Thoracic aorta (tissue), 2 donors: ENCODE results near the gene KCNMB4. TPM values are rescaled to one million over a fixed set of nuclear protein-coding genes. Genes with fewer than 3 reads are reported as not detected.

Experiments
- ATAC-seq: fragments of 150-250 bp; one replicate; pipeline ENCODE4 v1.8.0; 2017; ENCODE audit warnings: low read depth; ENCODE audit not compliant: insufficient number of reproducible peaks, low FRiP score
- DNase-seq: peaks from one replicate; pipeline ENCODE4 v3.0.0-alpha.2; 2020; ENCODE audit warnings: low spot score
- H3K27ac ChIP-seq, 2 donors: fragments of 200-600 bp; sonication (generic); 1 replicate in 1 of 2; 2 replicates in 1 of 2; pipeline ENCODE4 v1.5.1; 2016; ENCODE audit warnings: mild to moderate bottlenecking in 2 of 2, moderate library complexity in 2 of 2
- H3K27me3 ChIP-seq: fragments of 200-600 bp; sonication (generic); replicated peaks from 2 replicates; pipeline ENCODE4 v1.6.0; 2016; ENCODE audit warnings: mild to moderate bottlenecking; ENCODE audit not compliant: insufficient read depth
- H3K36me3 ChIP-seq: fragments of 200-600 bp; sonication (generic); one replicate; pipeline ENCODE4 v1.5.1; 2016
- H3K4me1 ChIP-seq, 2 donors: fragments of 200-600 bp; sonication (generic); 1 replicate in 1 of 2; 2 replicates in 1 of 2; pipeline versions ENCODE4 v1.5.1 to v1.6.0; 2016; ENCODE audit warnings: low read depth in 2 of 2, mild to moderate bottlenecking in 1 of 2; ENCODE audit not compliant: control insufficient read depth in 1 of 2
- H3K4me3 ChIP-seq: fragments of 200-600 bp; sonication (generic); 2 replicates; pipeline ENCODE4 v1.5.1; 2016; ENCODE audit warnings: mild to moderate bottlenecking
- H3K9me3 ChIP-seq: fragments of 200-600 bp; sonication (generic); 2 replicates; pipeline ENCODE4 v1.5.1; 2016
- CTCF ChIP-seq: fragments of 200-600 bp; sonication (generic); IDR thresholded peaks from one replicate; pipeline ENCODE4 v1.5.1; 2019; ENCODE audit warnings: antibody characterized with exemption
- total RNA-seq, 2 donors: library from RNA; depleted of rRNA; stranded (reverse); fragments of >200 nt; gene quantifications; one replicate each; pipeline versions ENCODE4 v1.1.0 to v1.2.3, GENCODE V29; 2016

Gene KCNMB4
- total RNA-seq, 2 donors from 2014 or later, result 1.6 to 1.9 TPM

GRCh38 chr12:70329728-70330127, 36.4 kb upstream of the KCNMB4 start:
- no peaks in the 10 kb centered on the region for H3K27me3 ChIP-seq
- TF ChIP-seq CTCF, result no peak
- no peaks in the 10 kb centered on the region for H3K36me3 ChIP-seq
- no peak for ATAC-seq
- H3K4me3 ChIP-seq, result no peak overlapping the region
- H3K4me1 ChIP-seq, result no peaks in the 10 kb centered on the region
- H3K9me3 ChIP-seq, result no peaks in the 10 kb centered on the region
- no peak for DNase-seq
- no peak overlapping the region for H3K27ac ChIP-seq

- no peak overlapping the region for H3K4me3 ChIP-seq
- TF ChIP-seq CTCF, result no peak
- H3K27me3 ChIP-seq, result no peaks in the 10 kb centered on the region
- DNase-seq (no peak), ATAC-seq (no peak)
- no peaks in the 10 kb centered on the region for H3K36me3 ChIP-seq
- no peak overlapping the region for H3K27ac ChIP-seq
- H3K4me1 ChIP-seq, result no peaks in the 10 kb centered on the region
- H3K9me3 ChIP-seq, result no peaks in the 10 kb centered on the region
Measured at GRCh38 chr12:70330158-70330557, 35.9 kb upstream of the KCNMB4 start.

- H3K27ac ChIP-seq, result no peak overlapping the region
- DNase-seq, result no peak
- no peak for ATAC-seq
- TF ChIP-seq CTCF, result no peak
- H3K9me3 ChIP-seq, result no peaks in the 10 kb centered on the region
- no peak overlapping the region for H3K4me3 ChIP-seq
- no peaks in the 10 kb centered on the region for H3K27me3 ChIP-seq
- no peaks in the 10 kb centered on the region for H3K4me1 ChIP-seq
- no peaks in the 10 kb centered on the region for H3K36me3 ChIP-seq
Measured at GRCh38 chr12:70332236-70332635, 33.9 kb upstream of the KCNMB4 start.

- Histone ChIP-seq H3K27me3 (no peaks in the 10 kb centered on the region), H3K4me1 (no peaks in the 10 kb centered on the region), H3K9me3 (no peaks in the 10 kb centered on the region), H3K27ac (no peak overlapping the region), H3K4me3 (no peak overlapping the region), H3K36me3 (peaks cover 14% of the 10 kb centered on the region)
- no peak for TF ChIP-seq CTCF
- DNase-seq, result no peak
- no peak for ATAC-seq
Measured at GRCh38 chr12:70334742-70335141, 31.3 kb upstream of the KCNMB4 start.

GRCh38 chr12:70338531-70338930, 27.6 kb upstream of the KCNMB4 start:
- peaks cover 22% of the 10 kb centered on the region for H3K36me3 ChIP-seq
- no peaks in the 10 kb centered on the region for H3K4me1 ChIP-seq
- no peak for ATAC-seq
- no peaks in the 10 kb centered on the region for H3K27me3 ChIP-seq
- no peak overlapping the region for H3K27ac ChIP-seq
- H3K4me3 ChIP-seq, result no peak overlapping the region
- DNase-seq, result no peak
- no peak for TF ChIP-seq CTCF
- H3K9me3 ChIP-seq, result no peaks in the 10 kb centered on the region
